Activated naive CD8-positive, alpha-beta T cell treated with anti-CD3 and anti-CD28 coated beads, Interleukin-2, amount 50 U/mL, for 24 hours (primary cell): ENCODE data around the gene UCK2.

ENCODE experiments used
- ATAC-seq: fragments of 150-1000 bp; cut with Tn5 transposase; one replicate; pipeline ENCODE4 v1.10.0; 2021
- DNase-seq: peaks from one replicate; pipeline ENCODE4 v3.0.0; 2021
- H3K27ac Mint-ChIP-seq: one replicate; pipeline ENCODE4 v1.8.0; 2021; ENCODE audit warnings: mild to moderate bottlenecking, mixed read lengths
- H3K27me3 Mint-ChIP-seq: one replicate; pipeline ENCODE4 v1.8.0; 2021; ENCODE audit warnings: mixed read lengths
- H3K36me3 Mint-ChIP-seq: one replicate; pipeline ENCODE4 v1.8.0; 2021; ENCODE audit warnings: low read depth, mixed read lengths
- H3K4me1 Mint-ChIP-seq: one replicate; pipeline ENCODE4 v1.8.0; 2021; ENCODE audit warnings: mixed read lengths
- H3K4me3 Mint-ChIP-seq: one replicate; pipeline ENCODE4 v1.8.0; 2021; ENCODE audit warnings: mild to moderate bottlenecking, moderate library complexity, mixed read lengths
- H3K9me3 Mint-ChIP-seq: one replicate; pipeline ENCODE4 v1.8.0; 2021; ENCODE audit warnings: mixed read lengths

UCK2 gene

GRCh38 chr1:165960136-165960535 is 132.7 kb downstream of the UCK2 start:
- Mint-ChIP-seq H3K4me1 (no peaks in the 10 kb centered on the region), H3K36me3 (no peaks in the 10 kb centered on the region), H3K27ac (no peak overlapping the region), H3K9me3 (no peaks in the 10 kb centered on the region), H3K27me3 (peaks cover 8% of the 10 kb centered on the region), H3K4me3 (no peak overlapping the region)
- ATAC-seq (no peak), DNase-seq (no peak)

- no peaks in the 10 kb centered on the region for H3K9me3 Mint-ChIP-seq
- H3K27ac Mint-ChIP-seq, result no peak overlapping the region
- H3K4me1 Mint-ChIP-seq, result no peaks in the 10 kb centered on the region
- H3K4me3 Mint-ChIP-seq, result no peak overlapping the region
- ATAC-seq (no peak), DNase-seq (no peak)
- H3K27me3 Mint-ChIP-seq, result peaks cover 8% of the 10 kb centered on the region
- H3K36me3 Mint-ChIP-seq, result no peaks in the 10 kb centered on the region
These were observed 133.5 kb downstream of the UCK2 start for GRCh38 chr1:165960881-165961280.
